ENCODE measurements around the gene MTA3. TPM values are rescaled to one million over a fixed set of nuclear protein-coding genes. Genes with fewer than 3 reads are reported as not detected.

Gene MTA3
- total and polyA plus RNA-seq, 10 donors = 11.6 to 42.9 (median 28.5) TPM

DNA sequence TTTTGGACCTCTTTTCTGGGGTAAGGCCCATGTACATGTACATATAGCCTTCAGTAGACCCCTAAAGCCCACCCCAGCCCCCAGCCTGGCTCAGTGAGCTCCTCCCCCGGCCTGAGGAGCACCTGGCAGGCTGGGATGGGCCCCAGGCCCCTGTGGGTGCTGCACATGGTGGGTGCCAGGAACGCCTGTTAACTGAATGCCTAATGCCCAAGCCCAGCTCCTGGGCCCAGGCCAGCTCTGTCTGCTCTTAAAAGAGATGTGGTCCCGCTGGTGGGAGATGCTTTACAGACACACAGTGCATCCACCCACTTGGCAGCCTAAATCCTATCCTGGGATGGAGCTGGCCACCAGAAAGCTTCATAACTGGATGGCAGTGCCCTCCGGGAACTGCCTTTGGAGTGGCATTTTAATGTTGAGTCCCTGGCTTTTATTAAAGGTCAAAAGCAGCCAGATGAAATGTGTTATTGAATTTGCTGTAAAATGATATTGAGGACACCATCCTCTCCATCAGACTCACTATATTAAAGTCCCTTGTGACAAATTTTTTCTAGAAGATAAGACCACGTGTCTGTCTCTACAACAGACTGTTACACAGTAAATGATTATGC is 203.2 kb downstream of the MTA3 start:
- Histone ChIP-seq H3K4me3 (no peak overlapping the region), H3K4me1 (peaks cover 0 to 21% (median 0%) of the 10 kb centered on the region in 6 donors), H3K27me3 (replicated peaks in 1 of 7) (no peaks in the 10 kb centered on the region), H3K27ac (no peak overlapping the region), H3K9me3 (no peaks in the 10 kb centered on the region), H3K36me3 (no peaks in the 10 kb centered on the region)
- no peak for DNase-seq
- 90 to 94% (median 93%) methylated on average over 5 of the region's 5 CpGs for WGBS, 5 donors
- intact Hi-C loops (cut with DNase I; ENCODE audit: low total_unique reads) = no loop called here
- TF ChIP-seq, protein P1, sequence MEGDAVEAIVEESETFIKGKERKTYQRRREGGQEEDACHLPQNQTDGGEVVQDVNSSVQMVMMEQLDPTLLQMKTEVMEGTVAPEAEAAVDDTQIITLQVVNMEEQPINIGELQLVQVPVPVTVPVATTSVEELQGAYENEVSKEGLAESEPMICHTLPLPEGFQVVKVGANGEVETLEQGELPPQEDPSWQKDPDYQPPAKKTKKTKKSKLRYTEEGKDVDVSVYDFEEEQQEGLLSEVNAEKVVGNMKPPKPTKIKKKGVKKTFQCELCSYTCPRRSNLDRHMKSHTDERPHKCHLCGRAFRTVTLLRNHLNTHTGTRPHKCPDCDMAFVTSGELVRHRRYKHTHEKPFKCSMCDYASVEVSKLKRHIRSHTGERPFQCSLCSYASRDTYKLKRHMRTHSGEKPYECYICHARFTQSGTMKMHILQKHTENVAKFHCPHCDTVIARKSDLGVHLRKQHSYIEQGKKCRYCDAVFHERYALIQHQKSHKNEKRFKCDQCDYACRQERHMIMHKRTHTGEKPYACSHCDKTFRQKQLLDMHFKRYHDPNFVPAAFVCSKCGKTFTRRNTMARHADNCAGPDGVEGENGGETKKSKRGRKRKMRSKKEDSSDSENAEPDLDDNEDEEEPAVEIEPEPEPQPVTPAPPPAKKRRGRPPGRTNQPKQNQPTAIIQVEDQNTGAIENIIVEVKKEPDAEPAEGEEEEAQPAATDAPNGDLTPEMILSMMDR (IDR thresholded peaks at IDR 0.05 in 8 of 11, conservative IDR thresholded peaks at IDR 0.05 in 3 of 11) = no peak
- no peak for TF ChIP-seq POLR2A (IDR thresholded peaks at IDR 0.05)

DNA sequence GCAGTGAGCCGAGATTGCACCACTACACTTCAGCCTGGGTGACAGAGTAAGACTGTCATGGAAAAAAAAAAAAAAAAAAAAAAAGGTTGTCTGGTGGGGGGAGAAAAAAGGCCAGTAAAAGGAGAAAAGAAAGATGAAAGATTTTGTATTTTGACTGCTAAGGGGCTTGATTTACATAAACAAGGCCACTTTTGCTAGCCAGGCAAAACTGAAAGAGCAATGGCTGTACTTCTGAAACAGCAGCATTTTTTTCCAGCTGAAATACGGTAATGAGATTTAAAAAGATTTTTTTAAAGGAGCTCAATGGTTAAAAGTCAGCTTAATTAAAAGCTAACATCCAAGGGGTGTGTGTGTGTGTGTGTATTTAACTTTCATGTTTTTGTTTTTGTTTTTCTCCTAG is 206.8 kb downstream of the MTA3 start:
- intact Hi-C loops (cut with DNase I; ENCODE audit: low total_unique reads) = no loop called here
- Histone ChIP-seq H3K9me3 (peaks cover 0 to 25% (median 4%) of the 10 kb centered on the region in 8 donors), H3K36me3 (peaks cover 0 to 4% (median 0%) of the 10 kb centered on the region in 6 donors), H3K27ac (no peak overlapping the region), H3K27me3 (replicated peaks in 1 of 7) (no peaks in the 10 kb centered on the region), H3K4me3 (no peak overlapping the region), H3K4me1 (peaks cover 0 to 15% (median 0%) of the 10 kb centered on the region in 6 donors)
- no peak for DNase-seq
- WGBS, 5 donors = 56 to 66% (median 64%) methylated on average over 2 of the region's 2 CpGs
- TF ChIP-seq, protein P1 (IDR thresholded peaks at IDR 0.05 in 8 of 11, conservative IDR thresholded peaks at IDR 0.05 in 3 of 11) = no peak
- TF ChIP-seq POLR2AphosphoS5 (IDR thresholded peaks at IDR 0.05) (no peak), POLR2A (IDR thresholded peaks at IDR 0.05) (no peak)

DNA sequence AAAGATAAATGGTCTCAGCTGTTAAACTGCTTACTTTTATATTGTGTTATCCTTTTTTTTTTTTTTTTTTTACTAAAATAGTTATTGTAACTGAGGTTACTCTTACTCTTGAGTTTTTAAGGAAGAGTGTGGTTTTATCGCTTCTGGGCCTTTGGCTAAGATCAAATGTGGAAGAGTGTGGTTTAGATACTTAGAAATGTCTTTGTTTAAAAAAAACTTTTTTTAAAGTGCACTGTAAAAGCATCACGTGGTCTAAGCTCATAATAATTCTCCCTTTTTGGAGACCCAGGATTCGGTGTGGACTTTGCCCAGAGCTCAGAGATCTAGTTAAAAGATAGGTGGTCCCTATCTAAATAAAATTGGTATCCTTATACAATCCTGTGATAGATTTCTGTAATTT is 207.4 kb downstream of the MTA3 start:
- peaks cover 0 to 4% (median 0%) of the 10 kb centered on the region in 6 donors for H3K36me3 ChIP-seq
- intact Hi-C loops (cut with DNase I; ENCODE audit: low total_unique reads) = no loop called here
- DNase-seq = no peak
- no peaks in the 10 kb centered on the region for H3K27me3 ChIP-seq (replicated peaks in 1 of 7)
- 33 to 45% (median 34%) methylated on average over 3 of the region's 3 CpGs for WGBS, 5 donors
- no peak overlapping the region for H3K27ac ChIP-seq
- no peak overlapping the region for H3K4me3 ChIP-seq
- H3K9me3 ChIP-seq = peaks cover 0 to 32% (median 5%) of the 10 kb centered on the region in 8 donors
- H3K4me1 ChIP-seq = peaks cover 0 to 15% (median 0%) of the 10 kb centered on the region in 6 donors
- TF ChIP-seq POLR2A (IDR thresholded peaks at IDR 0.05) (no peak), POLR2AphosphoS5 (IDR thresholded peaks at IDR 0.05) (no peak)
- TF ChIP-seq, protein P1 (IDR thresholded peaks at IDR 0.05 in 8 of 11, conservative IDR thresholded peaks at IDR 0.05 in 3 of 11) = no peak

DNA sequence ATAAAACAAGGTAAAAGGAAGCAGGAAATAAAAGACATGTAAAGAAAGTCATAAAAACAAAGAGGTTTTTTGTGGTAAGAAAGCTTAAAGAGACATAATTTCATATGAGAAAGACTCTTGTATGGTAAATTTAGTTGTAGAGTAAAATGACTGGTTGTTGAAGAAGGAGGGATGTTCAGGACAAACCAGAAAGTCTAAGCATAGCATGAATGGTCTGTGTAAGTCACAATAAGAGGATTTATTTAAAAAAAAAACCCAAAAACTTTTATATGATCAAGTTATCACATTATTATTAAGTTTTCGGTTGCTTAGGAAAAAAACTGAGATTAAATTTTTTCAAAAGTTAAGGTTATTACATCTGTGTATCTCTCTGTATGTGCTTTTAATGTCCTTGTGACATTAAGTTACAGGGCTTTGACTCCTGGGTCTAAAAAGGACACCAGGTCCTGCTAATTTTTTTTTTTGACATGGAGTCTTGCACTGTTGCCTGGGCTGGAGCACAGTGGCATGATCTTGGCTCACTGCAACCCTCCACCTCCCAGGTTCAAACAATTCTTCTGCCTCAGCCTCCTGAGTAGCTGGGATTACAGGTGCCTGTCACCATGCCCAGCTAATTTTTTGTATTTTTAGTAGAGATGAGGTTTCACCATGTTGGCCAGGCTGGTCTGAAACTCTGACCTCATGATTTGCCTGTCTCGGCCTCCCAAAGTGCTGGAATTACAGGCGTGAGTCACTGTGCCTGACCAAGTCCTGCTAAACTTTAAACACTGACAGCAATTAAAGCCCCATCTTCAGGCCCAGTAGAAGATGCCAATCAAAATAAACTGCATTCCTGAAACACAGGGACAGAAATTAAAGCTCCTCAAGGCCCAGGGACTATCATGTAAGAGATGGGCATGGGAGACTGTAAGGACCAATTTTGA is 209.7 kb downstream of the MTA3 start:
- Histone ChIP-seq H3K27ac (no peak overlapping the region), H3K4me1 (peaks cover 0 to 15% (median 0%) of the 10 kb centered on the region in 6 donors), H3K4me3 (no peak overlapping the region), H3K36me3 (peaks cover 0 to 11% (median 0%) of the 10 kb centered on the region in 6 donors), H3K9me3 (peaks cover 0 to 39% (median 10%) of the 10 kb centered on the region in 8 donors), H3K27me3 (replicated peaks in 1 of 7) (no peaks in the 10 kb centered on the region)
- TF ChIP-seq POLR2A (IDR thresholded peaks at IDR 0.05) (no peak), POLR2AphosphoS5 (IDR thresholded peaks at IDR 0.05) (no peak)
- TF ChIP-seq, protein P1 (IDR thresholded peaks at IDR 0.05 in 8 of 11, conservative IDR thresholded peaks at IDR 0.05 in 3 of 11) = no peak
- 90 to 98% (median 96%) methylated on average over 3 of the region's 3 CpGs for WGBS, 5 donors
- DNase-seq = no peak
- intact Hi-C loops (cut with DNase I; ENCODE audit: low total_unique reads) = no loop called here
